SHP77 (cell line): ENCODE data around the gene TIMM22.

ENCODE experiments used
- DNase-seq, 2 experiments: peaks; one replicate each; lab custom pipeline; 2025; lab: John Stamatoyannopoulos, UW

The TIMM22 gene

DNA sequence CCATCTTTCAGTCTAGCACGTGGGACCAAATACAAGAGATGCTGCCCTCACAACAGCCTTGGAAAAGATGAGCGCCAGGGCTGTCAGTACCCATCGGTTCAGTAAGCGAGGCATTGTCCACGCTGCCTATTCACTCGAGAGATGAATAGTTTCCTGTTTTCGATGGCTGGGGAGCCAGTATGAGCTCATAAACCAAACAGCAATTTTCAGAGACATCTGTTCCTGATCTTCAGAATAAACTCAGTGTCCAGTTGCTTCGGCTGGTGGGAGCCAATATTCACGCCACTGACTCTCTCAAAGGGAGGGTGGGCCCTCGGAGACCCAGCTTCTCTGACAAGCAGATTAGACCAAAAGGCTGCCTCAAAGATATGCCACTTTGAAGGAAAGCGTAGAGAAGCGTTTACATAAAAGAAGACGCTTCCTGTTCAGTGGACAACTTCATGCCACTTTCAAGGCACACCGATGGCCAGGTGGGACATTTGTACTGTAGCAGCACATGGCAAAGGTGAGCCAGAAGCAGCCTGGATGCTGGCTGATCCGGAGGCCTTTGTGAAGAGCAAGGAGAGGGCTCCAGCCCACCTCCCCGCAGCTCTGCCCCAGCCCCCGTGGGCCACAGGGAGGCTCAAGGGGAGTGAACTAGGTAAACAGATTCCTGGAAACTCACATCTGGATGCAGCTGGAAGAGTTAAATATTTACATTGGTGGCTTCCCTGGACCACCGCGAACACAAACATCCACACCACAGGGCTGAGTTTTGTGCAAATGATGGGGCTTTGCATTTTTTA lies 6.0 kb downstream of the TIMM22 start:
- peak; percentile 10 to 14 for DNase-seq

DNA sequence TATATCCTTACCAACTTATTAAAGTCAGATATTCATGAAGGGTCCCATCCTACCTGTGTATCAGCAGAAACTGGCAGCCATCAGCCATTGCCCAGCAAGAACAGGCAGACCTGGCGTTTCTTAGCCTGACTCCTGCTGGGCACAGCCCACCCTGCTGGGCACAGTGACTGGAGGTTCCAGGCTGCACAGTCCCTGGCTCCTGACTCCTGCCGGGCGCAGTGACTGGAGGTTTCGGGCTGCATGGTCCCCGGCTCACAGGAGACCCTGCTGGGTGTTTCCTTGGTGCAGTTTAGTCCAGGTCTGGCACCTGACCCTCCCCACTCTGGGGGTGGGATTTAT lies 6.7 kb downstream of the TIMM22 start:
- no peak for DNase-seq

DNA sequence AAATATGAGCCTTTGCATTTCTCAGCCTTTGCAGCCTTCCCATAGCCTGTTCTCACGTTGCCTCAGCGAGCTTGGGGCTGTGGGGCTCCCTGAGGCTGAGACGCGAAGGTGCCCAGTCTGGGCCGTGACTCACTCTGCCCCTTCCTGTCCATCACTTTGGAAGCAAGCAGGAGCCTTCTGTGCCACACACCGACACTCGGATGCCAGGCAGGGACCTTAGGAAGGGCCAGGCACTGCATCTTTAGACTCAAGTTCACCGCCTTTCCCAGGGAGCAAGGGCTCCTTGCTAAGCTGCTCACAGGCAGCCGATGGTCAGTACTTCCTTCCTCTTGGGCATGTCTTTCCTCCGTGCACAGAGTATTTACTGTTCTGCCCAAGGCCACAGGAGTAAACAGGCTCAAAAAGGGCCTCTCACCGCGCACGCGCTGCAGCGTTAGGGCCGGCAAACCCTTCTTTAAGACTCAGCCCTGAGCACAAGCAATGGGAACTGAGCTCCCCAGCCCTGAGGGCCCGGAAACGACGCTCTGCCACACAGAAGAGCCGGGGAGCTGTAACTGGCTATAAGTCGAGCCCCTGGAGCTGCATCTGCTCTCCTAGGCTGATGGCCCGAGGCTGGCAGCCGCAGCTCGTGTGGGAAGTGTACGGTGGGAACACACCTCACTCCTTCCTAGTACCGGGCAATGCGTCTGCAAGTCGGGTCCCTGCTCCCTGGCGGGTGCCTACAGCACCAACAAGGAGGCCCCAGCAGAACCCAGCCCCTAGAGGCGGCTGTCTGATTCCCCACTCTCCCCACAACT lies 7.2 kb downstream of the TIMM22 start:
- DNase-seq: no peak

DNA sequence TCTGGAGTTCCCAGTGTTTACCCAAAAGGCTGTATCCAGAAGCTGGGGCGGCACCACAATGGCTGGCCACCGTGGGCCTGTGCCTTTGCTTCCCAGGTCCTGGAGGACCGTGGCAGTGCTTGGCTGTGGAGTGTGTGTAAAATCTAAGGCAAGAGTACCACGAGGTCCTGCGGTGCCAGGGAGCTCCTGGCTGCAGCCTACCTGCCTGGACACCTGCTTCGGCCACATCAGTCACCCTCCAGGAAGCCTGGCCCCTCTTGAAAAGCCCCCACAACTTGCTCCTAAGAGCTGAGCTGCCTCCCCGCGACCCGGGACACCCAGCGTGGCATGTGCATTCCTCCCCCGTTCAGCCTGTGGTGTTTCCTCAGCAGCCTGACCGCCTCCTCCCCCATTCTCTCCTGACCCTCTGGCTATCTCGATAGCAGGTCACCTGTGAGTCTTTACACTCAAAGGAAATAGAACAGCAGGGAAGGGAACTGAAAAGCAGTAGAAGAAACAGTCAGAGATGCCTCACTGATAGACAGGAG lies 7.9 kb downstream of the TIMM22 start:
- no peak for DNase-seq

DNA sequence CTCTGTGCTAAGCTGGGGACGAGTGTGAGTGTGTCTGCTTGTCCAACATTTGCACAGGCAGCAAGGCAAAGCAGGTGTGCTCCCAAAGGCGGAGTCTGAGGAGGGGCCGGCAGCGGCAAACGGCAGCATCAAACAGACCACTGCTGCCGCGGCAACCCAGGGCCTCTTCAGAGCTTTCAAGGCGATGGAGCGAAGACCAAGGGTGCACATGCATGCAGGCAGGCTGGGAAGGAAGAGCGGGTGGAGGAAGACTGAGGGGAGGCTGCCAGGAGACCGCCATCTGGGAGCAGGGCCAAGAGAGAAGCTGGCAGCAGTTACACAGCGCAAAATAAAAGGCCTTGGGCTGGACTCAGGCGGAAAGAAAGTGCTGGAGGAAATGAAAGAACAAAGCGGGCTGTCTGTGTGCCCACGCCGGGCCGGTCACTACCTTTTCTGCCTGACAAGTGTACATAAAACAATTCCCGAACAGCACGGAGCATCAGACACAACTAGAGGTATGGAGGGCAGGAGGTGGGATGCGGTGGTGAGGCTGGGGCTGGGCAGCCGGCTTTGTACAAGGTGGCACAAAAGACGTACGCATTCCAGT lies 8.5 kb downstream of the TIMM22 start:
- peak in 1 of 2 experiments; percentile 38 for DNase-seq

DNA sequence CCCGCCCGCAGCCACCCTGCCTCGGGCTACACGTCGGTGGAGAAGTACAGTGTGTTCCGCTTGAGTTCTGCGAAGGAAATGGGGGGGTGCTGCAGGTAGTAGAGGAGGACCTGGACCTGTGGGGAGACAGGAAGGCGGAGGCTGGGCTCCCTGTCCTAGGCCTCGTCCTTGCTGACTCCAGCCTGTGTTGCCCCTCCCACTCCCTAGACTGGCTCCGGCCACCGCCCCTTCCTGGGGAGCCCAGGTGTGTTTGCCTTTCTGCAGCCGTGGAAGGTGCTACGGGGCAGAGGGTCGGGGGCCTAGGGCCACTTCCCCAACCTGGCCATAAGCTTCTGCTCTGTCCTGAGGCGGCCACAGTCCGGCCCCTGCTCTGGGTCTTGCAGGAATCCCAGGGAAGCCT lies 9.1 kb downstream of the TIMM22 start:
- no peak for DNase-seq

DNA sequence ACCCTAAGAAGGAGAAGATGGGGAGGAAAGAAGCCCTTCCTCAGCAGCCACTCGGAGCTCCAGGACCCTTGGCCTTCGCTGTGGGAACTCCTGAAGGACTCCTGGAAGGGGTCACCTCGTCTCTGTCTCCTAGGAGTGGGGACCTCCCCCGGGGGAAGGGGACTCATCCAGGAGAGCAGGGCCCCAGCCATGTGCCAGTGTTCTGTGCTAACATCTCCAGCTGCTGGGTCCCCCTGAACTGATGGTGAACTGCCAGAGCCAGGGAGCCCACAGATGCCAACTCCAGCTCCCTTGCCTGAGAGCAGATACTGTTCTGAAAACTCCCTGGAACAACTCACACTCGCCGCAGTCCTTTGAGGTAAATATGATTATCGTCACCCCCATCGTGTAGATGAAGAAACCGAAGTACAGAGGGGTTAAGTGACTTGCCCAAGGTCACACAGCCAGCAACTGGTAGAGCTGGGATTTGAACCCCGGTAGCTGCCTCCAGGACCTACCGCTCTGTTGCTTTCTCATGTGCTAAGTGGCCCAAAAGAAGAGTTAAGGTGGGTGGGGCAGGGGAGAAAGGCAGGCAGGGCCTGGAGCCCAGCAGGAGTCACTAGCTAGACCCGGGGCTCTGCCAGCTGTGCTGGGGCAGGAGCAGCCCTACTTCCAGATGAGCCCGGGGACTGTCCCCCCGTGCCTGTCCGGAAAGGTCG lies 10.5 kb downstream of the TIMM22 start:
- no peak for DNase-seq

DNA sequence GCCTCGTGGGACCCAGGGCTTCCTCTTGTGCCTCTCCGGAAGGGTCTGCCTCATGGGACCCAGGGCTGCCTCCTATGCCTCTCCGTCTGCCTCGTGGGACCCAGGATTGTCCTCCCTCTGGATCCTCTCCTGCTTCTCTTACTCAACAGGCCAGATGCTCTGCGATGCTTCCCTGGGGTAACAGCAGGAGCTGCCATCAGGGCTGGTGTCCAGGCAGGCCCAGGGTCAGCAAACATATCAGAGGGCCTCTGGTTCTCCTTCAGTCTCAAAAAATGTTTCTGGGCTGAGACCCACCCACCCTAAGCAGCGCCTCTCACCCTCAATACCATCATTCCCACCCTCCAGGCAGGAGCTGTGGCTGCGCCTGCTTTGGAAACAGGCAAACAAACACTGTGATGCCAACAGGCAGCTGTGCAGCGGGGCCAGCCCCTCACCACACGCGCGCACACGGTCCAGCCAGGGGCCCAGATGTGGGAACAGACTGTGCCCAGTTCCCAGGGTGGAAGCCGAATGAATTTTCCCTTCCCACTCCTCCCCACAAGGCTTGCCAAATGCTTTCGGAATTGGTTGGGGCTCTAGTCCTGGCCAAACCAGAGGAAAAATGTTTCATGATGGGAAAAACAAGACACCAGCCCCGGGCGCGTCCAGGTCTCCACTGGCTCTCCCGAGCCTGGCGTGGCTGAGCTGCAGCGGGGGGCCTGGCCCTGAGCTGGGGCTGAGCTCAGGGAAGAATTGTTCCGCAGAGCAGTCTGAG lies 11.3 kb downstream of the TIMM22 start:
- DNase-seq: no peak

DNA sequence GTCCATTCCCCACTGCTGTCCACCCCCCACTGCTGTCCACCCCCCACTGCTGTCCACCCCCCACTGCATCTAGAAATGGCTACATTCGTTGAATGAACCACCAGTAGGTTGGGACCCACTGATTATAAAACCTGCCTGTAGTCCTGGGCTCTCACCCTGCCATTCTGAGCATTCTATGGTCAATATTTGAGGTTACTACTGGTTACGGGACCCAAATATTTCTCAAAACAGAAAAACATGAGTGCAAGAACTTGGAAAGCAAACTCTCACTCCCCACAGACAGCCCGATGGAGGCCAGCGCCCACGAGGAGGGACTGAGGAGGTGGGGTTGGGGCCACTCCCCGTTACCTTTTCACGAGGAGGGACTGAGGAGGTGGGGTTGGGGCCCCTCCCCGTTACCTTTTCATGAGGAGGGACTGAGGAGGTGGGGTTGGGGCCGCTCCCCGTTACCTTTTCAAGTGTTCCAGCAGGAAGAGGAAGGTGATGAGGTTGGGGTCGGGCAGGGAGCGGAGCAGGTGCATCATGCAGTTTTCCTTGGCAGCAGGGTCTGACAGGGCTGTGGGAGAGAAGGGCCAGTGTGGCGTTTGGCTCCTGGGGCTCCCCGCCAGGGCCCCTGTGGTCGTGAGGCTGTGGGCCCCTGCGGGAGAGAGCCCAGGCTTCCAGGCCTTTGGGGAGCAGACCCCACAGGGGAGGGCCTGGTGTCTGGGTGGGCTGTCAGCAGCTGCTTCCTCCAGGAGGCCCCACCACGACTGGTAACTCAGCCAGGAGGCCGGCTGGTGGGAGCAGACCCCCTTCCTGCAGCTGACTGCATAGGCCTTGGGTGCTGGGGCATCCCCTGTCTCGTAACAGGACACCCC lies 12.5 kb downstream of the TIMM22 start:
- DNase-seq: no peak

DNA sequence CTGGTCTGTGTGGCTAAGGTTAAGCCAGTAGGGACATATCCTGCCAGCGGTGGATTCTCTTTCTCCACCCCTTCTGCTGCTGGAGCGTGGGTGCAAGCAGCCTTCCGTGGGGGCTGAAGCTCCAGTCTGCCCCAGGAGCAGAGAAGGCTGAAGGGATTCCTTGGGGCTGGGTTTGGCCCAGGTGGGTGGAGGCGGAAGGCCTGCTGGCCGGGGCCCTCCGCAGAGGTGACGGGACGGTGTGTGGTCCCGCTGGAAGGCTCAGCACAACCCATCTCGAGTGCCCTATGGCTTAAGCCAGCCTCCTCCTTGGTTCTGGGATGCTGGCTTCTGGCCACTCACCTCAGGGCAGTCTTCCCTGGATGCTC lies 13.1 kb downstream of the TIMM22 start:
- DNase-seq: no peak

DNA sequence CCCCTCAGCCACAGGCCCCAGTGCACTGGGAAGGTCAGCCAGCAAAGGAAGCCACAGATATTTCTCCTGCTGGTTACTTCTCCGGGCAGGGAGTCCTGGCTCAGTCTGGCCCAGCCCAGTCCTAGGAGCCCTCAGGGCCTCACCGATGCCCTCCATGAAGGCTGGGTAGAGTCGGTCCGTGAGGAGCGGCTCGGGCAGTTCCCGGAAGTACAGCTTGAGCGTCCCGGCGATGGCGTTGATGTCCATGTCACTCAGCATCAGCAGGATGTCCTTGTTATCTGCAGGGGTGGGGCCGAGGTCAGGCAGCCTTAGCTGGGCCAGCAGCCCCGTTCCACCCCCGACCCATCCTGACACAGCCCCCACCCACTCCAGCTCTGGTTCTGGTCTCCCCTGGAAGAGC lies 13.7 kb downstream of the TIMM22 start:
- no peak for DNase-seq

DNA sequence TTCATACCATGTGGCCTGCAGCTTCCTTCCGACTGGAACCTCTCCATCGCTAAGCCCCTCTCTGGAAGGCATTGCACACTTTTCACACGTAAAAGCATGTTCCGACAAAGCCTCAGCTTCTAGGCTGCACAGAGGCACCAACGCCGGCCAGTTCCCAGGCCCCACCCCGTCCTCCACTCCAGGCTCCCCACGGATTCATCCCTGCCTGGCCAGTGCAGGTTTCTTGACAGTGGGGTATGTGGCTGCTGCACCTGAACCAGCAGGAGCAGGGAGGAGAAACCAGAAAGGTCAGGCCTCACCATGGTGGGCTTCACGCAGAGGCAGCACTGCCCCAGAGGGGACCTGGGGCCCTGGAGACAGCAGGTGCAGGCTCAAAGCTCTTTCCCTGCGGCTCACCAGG lies 14.2 kb downstream of the TIMM22 start:
- DNase-seq: no peak

DNA sequence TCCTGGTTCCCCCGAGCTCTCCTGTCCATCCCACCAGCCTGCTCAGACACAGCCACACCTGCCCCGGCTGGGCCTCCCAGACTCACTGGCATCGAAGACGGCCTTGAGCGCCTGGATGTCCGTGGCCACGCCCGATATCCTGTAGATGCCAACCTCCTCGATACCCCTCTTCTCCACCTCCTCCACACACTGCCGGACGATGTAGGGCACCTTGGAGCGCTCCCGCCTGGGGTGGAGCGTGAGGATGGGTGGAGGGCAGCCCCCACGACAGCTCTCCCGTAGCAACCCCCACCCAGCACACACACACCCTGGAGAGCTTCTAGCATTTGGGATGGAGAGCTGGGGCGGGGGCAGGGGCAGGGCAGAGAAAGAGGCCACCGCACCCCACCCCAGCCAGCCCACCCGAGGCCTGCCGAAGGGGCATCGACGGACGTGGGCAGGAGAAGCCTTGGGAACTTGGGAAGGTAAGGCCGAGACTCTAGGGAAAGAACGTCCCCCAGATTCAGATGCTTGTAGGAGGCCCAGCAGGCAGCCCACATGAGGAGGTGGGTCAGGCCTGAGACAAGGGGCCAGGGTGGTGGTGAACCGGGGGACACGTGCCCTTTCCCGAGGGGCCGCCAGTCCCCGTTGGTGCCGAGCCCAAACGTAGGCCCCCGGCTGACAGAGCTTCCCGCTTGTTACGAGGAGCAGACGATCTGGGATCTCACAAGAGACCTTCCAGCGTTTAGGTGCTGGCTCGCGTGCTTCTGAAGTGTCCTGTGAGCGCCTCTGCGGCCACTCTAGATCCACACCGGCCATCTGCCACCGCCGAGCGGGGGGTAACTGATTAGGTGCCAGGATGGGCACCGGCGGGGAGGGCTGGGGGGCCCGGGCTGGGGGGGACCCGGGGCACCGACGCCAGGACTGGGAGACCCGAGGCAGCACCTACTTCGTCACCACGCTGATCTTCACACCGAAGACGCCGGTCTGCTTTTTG lies 15.1 kb downstream of the TIMM22 start:
- DNase-seq: no peak

DNA sequence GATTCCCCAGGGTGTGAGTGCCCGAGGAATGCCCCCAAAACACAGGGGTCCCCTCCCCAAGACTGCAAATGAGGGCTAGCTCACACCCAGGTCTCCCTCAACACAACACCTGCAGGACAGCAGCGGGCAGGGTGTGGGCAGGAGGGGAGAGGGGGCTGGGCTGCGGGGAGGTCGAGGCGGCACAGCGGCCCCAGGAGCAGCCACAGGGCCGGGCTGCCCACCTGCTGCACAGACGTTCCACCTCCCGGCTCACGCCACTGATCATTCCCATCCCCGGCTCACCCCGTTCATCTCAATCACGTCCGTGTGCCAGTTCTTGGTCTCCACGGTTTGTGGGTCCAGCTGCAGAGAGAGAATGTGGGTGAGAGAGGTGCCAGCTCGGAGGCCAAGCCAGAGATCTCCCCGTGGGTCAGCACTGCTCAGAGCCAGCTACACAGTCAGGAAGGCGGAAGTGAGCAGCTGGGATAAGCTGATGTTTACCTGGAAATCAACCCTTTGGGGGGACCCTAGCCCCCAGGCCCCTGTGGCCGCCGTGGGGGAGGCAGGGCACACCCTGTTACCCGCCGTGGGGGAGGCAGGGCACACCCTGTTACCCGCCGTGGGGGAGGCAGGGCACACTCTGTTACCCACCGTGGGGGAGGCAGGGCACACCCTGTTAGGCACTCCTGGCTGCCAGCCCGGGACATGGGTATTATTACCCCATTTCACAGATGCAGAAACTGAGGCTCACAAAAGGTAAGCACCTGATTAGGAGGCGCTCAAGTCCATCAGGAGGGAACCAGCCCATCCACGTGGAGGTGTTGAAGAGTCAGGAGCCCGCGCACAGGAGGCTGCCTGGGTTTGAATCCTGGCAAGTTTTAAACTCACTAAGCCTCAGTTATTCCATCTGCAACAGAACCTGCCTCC lies 16.1 kb downstream of the TIMM22 start:
- DNase-seq: no peak

DNA sequence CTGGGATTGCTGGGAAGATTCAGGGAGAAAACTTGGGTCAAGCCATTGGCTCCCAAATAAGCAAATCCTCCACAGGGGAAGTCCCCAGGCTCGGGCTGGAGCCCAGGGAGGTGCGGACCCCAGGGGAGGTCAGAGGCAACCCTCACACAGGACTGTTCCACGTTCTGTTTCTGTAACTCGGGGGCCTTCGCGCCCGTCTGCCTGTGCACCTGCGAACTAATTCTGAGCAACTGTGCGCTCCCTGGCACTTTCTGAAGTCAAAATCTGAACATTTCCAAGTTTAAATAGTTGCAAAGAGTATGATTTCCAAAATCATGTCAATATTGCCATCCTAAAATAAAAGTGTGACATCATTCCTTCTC lies 16.8 kb downstream of the TIMM22 start:
- DNase-seq: no peak

DNA sequence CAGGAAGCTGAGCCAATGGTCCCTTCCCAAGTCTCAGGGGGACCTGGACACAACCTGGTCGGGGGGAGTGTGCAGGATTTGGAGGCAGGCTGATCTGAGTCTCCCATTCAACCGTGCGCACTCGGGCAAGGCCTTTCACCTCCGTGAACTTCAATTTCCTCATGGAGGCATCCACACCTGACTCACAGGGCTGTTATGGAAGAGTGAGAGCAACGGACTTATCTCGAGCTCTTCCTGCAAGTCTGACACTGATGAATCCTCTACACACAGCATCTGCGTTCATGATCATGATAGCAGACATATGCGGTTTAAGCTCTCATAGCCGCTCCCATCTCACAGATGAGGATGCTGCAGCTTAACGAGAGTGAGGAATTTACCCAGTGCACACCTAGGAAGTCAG lies 21.6 kb downstream of the TIMM22 start:
- DNase-seq: no peak

DNA sequence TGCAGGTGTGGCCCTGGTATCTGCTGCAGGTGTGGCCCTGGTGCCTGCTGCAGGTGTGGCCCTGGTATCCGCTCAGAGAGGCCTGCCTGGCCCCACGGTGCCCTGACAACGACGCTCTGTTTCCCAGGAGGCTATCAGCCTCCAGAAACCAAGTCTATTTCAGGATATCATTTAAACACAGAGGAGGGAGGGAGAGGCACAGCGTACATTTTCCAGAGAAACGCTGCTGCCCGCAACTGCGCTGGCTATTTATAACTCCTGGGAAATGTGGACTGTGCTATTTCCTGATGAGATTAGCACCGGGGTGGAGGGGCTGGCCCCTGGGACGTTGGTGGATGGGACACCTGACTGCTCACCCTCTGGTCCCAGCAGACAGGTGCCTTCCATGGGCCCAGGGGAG lies 22.5 kb downstream of the TIMM22 start:
- no peak for DNase-seq

DNA sequence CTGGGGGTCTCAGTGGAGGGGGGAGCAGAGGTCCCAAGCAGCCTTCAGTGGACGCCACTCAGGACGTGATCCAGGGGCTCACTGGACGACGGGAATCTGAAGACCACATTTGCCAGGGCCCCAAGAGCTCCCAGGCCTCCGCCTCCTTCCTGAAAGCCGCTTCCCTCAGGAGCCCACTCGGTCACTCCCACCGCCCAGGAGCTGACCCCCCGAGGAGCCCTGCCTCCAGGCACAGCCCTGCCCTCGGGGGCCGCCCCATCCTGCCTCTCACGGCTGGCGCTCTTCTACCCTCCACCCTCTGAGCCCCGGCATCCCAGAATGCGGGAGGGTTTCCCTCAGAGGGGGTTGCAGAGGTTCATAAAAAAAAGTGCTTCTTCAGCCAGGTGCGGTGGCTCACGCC lies 24.2 kb downstream of the TIMM22 start:
- DNase-seq: no peak
